GM12872 (cell line): Measurements from ENCODE around the gene ACOT11.

Experiments used
- TF ChIP-seq, protein P1 (sequence below): IDR thresholded peaks from 3 replicates; pipeline ENCODE4 v1.5.1; 2011; ENCODE audit warnings: low read depth, mild to moderate bottlenecking, low read length, moderate library complexity; ENCODE audit not compliant: insufficient read depth

Gene ACOT11

DNA sequence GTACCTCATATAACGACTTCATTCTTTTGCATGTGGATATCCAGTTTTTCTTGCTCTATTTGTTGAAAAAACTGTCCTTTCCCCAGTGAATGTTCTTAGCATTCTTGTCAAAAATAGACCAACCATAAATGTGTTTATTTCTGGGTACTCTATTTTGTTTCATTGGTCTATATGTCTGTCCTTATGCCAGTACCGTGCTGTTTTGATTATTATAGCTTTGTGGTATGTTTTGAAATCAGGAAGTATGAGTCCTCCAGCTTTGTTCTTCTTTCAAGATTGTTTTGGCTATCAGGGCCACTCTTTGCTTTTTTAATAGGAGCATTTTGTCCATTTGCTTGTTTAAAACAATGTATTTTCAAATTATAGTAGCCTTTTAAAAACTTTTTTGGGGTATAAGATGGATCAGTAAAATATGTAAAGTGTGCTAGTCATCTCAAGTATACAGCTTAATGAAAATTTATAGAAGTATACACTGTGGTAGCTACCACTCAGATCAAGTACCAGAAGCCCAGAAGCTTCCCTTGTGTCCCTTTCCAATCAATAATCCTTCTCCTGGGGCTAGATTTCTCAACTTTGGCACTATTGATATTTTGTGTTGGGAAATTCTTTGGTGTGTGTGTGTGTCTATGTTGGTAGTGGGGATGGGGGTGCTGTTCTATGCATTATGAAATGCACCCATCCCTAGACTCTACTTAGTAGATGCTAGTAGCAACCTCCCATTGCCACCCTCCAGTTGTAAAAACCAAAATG, 110.3 kb downstream of the ACOT11 start:
- TF ChIP-seq, protein P1, sequence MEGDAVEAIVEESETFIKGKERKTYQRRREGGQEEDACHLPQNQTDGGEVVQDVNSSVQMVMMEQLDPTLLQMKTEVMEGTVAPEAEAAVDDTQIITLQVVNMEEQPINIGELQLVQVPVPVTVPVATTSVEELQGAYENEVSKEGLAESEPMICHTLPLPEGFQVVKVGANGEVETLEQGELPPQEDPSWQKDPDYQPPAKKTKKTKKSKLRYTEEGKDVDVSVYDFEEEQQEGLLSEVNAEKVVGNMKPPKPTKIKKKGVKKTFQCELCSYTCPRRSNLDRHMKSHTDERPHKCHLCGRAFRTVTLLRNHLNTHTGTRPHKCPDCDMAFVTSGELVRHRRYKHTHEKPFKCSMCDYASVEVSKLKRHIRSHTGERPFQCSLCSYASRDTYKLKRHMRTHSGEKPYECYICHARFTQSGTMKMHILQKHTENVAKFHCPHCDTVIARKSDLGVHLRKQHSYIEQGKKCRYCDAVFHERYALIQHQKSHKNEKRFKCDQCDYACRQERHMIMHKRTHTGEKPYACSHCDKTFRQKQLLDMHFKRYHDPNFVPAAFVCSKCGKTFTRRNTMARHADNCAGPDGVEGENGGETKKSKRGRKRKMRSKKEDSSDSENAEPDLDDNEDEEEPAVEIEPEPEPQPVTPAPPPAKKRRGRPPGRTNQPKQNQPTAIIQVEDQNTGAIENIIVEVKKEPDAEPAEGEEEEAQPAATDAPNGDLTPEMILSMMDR, result no peak
